DOHH2 (cell line): ENCODE measurements around the gene SLC6A6.

Experiments
- EZH2phosphoT487 ChIP-seq: fragments of 200-600 bp; sonication (generic); IDR thresholded peaks from 2 replicates; pipeline ENCODE4 v1.6.1; 2017; ENCODE audit warnings: borderline replicate concordance, mild to moderate bottlenecking, antibody characterized with exemption, low read length, moderate library complexity, mixed read lengths
- TF ChIP-seq, protein P1 (sequence below): fragments of 200-600 bp; sonication (generic); IDR thresholded peaks from one replicate; pipeline ENCODE4 v1.5.1; 2014; ENCODE audit warnings: antibody characterized with exemption, mild to moderate bottlenecking, low read depth, low read length; ENCODE audit not compliant: poor library complexity, severe bottlenecking

- TF ChIP-seq, protein P1, sequence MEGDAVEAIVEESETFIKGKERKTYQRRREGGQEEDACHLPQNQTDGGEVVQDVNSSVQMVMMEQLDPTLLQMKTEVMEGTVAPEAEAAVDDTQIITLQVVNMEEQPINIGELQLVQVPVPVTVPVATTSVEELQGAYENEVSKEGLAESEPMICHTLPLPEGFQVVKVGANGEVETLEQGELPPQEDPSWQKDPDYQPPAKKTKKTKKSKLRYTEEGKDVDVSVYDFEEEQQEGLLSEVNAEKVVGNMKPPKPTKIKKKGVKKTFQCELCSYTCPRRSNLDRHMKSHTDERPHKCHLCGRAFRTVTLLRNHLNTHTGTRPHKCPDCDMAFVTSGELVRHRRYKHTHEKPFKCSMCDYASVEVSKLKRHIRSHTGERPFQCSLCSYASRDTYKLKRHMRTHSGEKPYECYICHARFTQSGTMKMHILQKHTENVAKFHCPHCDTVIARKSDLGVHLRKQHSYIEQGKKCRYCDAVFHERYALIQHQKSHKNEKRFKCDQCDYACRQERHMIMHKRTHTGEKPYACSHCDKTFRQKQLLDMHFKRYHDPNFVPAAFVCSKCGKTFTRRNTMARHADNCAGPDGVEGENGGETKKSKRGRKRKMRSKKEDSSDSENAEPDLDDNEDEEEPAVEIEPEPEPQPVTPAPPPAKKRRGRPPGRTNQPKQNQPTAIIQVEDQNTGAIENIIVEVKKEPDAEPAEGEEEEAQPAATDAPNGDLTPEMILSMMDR = no peak
- no peak for TF ChIP-seq EZH2phosphoT487
Measured at GRCh38 chr3:14456794-14457193, 54.4 kb downstream of the SLC6A6 start.
